GM10248 (cell line): Measurements from ENCODE around the gene BORCS6.
"Not testable (repeated sequence)": the region's sequence is repeated elsewhere in the genome, so short reads cannot be mapped to it uniquely, and the experiment has no call there.

Source experiments
- CTCF ChIA-PET: fragments of 300-600 bp; sonication (Branson Sonifier 250); formaldehyde crosslinking; extraction: SDS; loops from one replicate; lab custom pipeline; 2021; ENCODE audit warnings: antibody characterized with exemption; lab: Yijun Ruan, JAX
- POLR2A ChIA-PET: fragments of 350-650 bp; sonication (Branson Sonifier 250); formaldehyde crosslinking; extraction: SDS; loops from one replicate; lab custom pipeline; 2020; ENCODE audit warnings: antibody characterized with exemption; lab: Yijun Ruan, JAX
- DNase-seq: peaks from one replicate; pipeline ENCODE4 v3.0.0; 2012; ENCODE audit errors: extremely low spot score
- TF ChIP-seq, protein P1 (sequence below): IDR thresholded peaks from 2 replicates; pipeline ENCODE4 v1.5.1; 2012; ENCODE audit warnings: mild to moderate bottlenecking, low read depth; ENCODE audit errors: extremely low read depth, missing control alignments, control extremely low read depth

The BORCS6 gene

DNA sequence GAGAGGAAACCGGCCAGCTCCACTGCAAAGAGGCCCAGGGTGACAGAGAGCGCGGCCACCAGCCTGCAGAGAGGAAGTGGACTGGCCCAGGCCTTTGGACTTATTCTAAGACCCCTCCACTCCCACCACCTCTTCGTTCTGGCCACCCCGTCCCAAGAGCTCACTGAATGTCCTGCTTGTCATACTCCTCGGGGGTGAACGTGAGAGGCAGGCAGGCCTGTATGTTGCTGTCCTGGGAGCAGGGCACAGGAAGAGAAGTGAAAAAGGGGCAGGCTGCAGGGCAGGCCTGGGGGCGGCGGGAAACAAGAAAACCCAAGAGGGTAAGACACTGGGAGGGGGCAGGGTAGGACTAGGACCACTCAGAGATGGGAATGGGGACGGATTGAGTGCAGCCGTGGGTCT, 14.2 kb downstream of the BORCS6 start:
- DNase-seq, result no peak
- TF ChIP-seq, protein P1, sequence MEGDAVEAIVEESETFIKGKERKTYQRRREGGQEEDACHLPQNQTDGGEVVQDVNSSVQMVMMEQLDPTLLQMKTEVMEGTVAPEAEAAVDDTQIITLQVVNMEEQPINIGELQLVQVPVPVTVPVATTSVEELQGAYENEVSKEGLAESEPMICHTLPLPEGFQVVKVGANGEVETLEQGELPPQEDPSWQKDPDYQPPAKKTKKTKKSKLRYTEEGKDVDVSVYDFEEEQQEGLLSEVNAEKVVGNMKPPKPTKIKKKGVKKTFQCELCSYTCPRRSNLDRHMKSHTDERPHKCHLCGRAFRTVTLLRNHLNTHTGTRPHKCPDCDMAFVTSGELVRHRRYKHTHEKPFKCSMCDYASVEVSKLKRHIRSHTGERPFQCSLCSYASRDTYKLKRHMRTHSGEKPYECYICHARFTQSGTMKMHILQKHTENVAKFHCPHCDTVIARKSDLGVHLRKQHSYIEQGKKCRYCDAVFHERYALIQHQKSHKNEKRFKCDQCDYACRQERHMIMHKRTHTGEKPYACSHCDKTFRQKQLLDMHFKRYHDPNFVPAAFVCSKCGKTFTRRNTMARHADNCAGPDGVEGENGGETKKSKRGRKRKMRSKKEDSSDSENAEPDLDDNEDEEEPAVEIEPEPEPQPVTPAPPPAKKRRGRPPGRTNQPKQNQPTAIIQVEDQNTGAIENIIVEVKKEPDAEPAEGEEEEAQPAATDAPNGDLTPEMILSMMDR, result no peak
- ChIA-PET POLR2A (no interaction called here), CTCF (interaction anchor here (0.9 to 3.6 kb wide), 6 partner anchors 10 to 43 kb away, joined by 3 to 11 read pairs (median 6); no protein-coding TSS in a partner anchor)

- TF ChIP-seq, protein P1, result no peak
- POLR2A ChIA-PET, result interaction anchor here (0.5 to 3.1 kb wide), 22 partner anchors 10 to 590 kb away, joined by 3 to 89 read pairs (median 10); partner anchors contain the start of genes AURKB, BORCS6, CTC1 and MPDU1
- no peak for DNase-seq
- CTCF ChIA-PET, result interaction anchor here (0.9 to 3.6 kb wide), 5 partner anchors 11 to 55 kb away, joined by 3 to 8 read pairs (median 3); no protein-coding TSS in a partner anchor
These were observed 16.1 kb downstream of the BORCS6 start for GRCh38 chr17:8173871-8174322.

- DNase-seq, result peak; percentile 82
- POLR2A ChIA-PET, result interaction anchor here (0.5 to 3.1 kb wide), 30 partner anchors 10 to 589 kb away, joined by 3 to 89 read pairs (median 6); partner anchors contain the start of genes AURKB, BORCS6, CTC1 and HES7
- CTCF ChIA-PET, result interaction anchor here (0.9 to 1.7 kb wide), 5 partner anchors 12 to 54 kb away, joined by 3 to 7 read pairs (median 3); no protein-coding TSS in a partner anchor
- TF ChIP-seq, protein P1, result no peak
These were observed 16.7 kb downstream of the BORCS6 start for GRCh38 chr17:8173056-8173870.

GRCh38 chr17:8170186-8170585, 19.8 kb downstream of the BORCS6 start:
- POLR2A ChIA-PET, DNase-seq: not testable (repeated sequence)
- CTCF ChIA-PET, result interaction anchor here (1.0 to 1.2 kb wide), 3 partner anchors 9 to 48 kb away, joined by 3 to 5 read pairs (median 5); no protein-coding TSS in a partner anchor

GRCh38 chr17:8167526-8167925, 22.5 kb downstream of the BORCS6 start:
- ChIA-PET POLR2A (interaction anchor here (1.6 kb wide), 1 partner anchor 27 kb away, joined by 5 read pairs; no protein-coding TSS in a partner anchor), CTCF (interaction anchor here (1.0 to 2.2 kb wide), 4 partner anchors 9 to 48 kb away, joined by 4 to 15 read pairs (median 5); no protein-coding TSS in a partner anchor)
- no peak for DNase-seq
- TF ChIP-seq, protein P1, result no peak

- TF ChIP-seq, protein P1, result no peak
- ChIA-PET CTCF (interaction anchor here (1.9 to 2.2 kb wide), 2 partner anchors 9 to 48 kb away, joined by 6 to 15 read pairs; no protein-coding TSS in a partner anchor), POLR2A (interaction anchor here (1.6 kb wide), 1 partner anchor 26 kb away, joined by 5 read pairs; no protein-coding TSS in a partner anchor)
- DNase-seq, result no peak
These were observed 23.2 kb downstream of the BORCS6 start for GRCh38 chr17:8166731-8167130.

- ChIA-PET CTCF (no interaction called here), POLR2A (interaction anchor here (2.2 kb wide), 1 partner anchor 8 kb away, joined by 16 read pairs; no protein-coding TSS in a partner anchor)
- TF ChIP-seq, protein P1, result no peak
- no peak for DNase-seq
These were observed 25.2 kb downstream of the BORCS6 start for GRCh38 chr17:8164815-8165131.
